Brain microvascular endothelial cell (primary cell): ENCODE data around the gene DCHS1.

Experiments
- DNase-seq: peaks from one replicate; pipeline ENCODE4 v3.0.0-alpha.2; 2020
- H3K27ac ChIP-seq: fragments of 250-450 bp; sonication (Bioruptor Pico); 2 replicates; pipeline ENCODE4 v1.5.1; 2020; ENCODE audit warnings: mild to moderate bottlenecking, moderate library complexity
- H3K27me3 ChIP-seq: fragments of 250-450 bp; sonication (Bioruptor Pico); replicated peaks from 2 replicates; pipeline ENCODE4 v1.5.1; 2020; ENCODE audit warnings: mild to moderate bottlenecking
- H3K36me3 ChIP-seq: fragments of 250-450 bp; sonication (Bioruptor Pico); replicated peaks from 2 replicates; pipeline ENCODE4 v1.5.1; 2020; ENCODE audit warnings: mild to moderate bottlenecking
- H3K4me3 ChIP-seq: 2 replicates; pipeline ENCODE4 v1.5.1; 2011; ENCODE audit warnings: low read depth, mild to moderate bottlenecking, control low read depth, low read length, moderate library complexity
- CTCF ChIP-seq: IDR thresholded peaks from 2 replicates; pipeline ENCODE4 v1.5.1; 2011; ENCODE audit warnings: low read depth, mild to moderate bottlenecking, moderate library complexity, low read length, control low read depth, inconsistent platforms; ENCODE audit errors: missing control alignments
- in situ Hi-C: cut with HindIII; loops from 2 replicates; pipeline ENCODE4 v1.10.0; 2017; ENCODE audit warnings: low sequenced_read_pairs, low pct_ligation_motif_present

DCHS1 gene

GRCh38 chr11:6673523-6674218 is 18.1 kb upstream of the DCHS1 start:
- in situ Hi-C loops = no loop called here
- Histone ChIP-seq H3K27me3 (no peaks in the 10 kb centered on the region), H3K27ac (no peak overlapping the region), H3K36me3 (no peaks in the 10 kb centered on the region), H3K4me3 (no peak overlapping the region)
- DNase-seq = no peak
- TF ChIP-seq CTCF = no peak

GRCh38 chr11:6671991-6672390 is 16.4 kb upstream of the DCHS1 start:
- H3K27me3 ChIP-seq = no peaks in the 10 kb centered on the region
- DNase-seq = no peak
- in situ Hi-C loops = no loop called here
- no peak overlapping the region for H3K27ac ChIP-seq
- no peaks in the 10 kb centered on the region for H3K36me3 ChIP-seq
- H3K4me3 ChIP-seq = no peak overlapping the region
- TF ChIP-seq CTCF = no peak

GRCh38 chr11:6670202-6670830 is 14.7 kb upstream of the DCHS1 start:
- no peak for TF ChIP-seq CTCF
- no peaks in the 10 kb centered on the region for H3K36me3 ChIP-seq
- no peaks in the 10 kb centered on the region for H3K27me3 ChIP-seq
- no peak for DNase-seq
- no peak overlapping the region for H3K4me3 ChIP-seq
- H3K27ac ChIP-seq = no peak overlapping the region
- in situ Hi-C loops = no loop called here

- H3K4me3 ChIP-seq = no peak overlapping the region
- no peaks in the 10 kb centered on the region for H3K36me3 ChIP-seq
- H3K27ac ChIP-seq = no peak overlapping the region
- in situ Hi-C loops = no loop called here
- TF ChIP-seq CTCF = peak; percentile 75
- peak; percentile 16 for DNase-seq
- H3K27me3 ChIP-seq = no peaks in the 10 kb centered on the region
Observed at GRCh38 chr11:6667733-6668374, 12.2 kb upstream of the DCHS1 start.

GRCh38 chr11:6666302-6667183 is 10.9 kb upstream of the DCHS1 start:
- H3K27ac ChIP-seq = no peak overlapping the region
- TF ChIP-seq CTCF = no peak
- no peak overlapping the region for H3K4me3 ChIP-seq
- H3K36me3 ChIP-seq = no peaks in the 10 kb centered on the region
- in situ Hi-C loops = no loop called here
- no peak for DNase-seq
- no peaks in the 10 kb centered on the region for H3K27me3 ChIP-seq
